Ovary (tissue), 3 donors: ENCODE data around the gene YY1.

Experiments
- CTCF ChIP-seq, 3 donors: fragments of 450-650 bp in 2 of 3; fragments of 200-600 bp in 1 of 3; IDR thresholded peaks; one replicate each; pipeline versions ENCODE4 v1.5.1 to v1.8.0; 2016 to 2022; ENCODE audit warnings: antibody characterized with exemption in 3 of 3, mild to moderate bottlenecking in 1 of 3
- EP300 ChIP-seq: sonication (generic); formaldehyde crosslinking; IDR thresholded peaks from one replicate; pipeline ENCODE4 v1.6.1; 2017; ENCODE audit warnings: antibody characterized with exemption
- donor health status: DM: no; HTN: no; CAD: no.

- TF ChIP-seq CTCF (IDR thresholded peaks at IDR 0.05) (no peak), EP300 (no peak)
These were observed 47.7 kb downstream of the YY1 start for GRCh38 chr14:100286484-100287191.
